Measurements from ENCODE around the gene PIK3CB. TPM values are rescaled to one million over a fixed set of nuclear protein-coding genes. Genes with fewer than 3 reads are reported as not detected.
"Not testable (repeated sequence)": the region's sequence is repeated elsewhere in the genome, so short reads cannot be mapped to it uniquely, and the experiment has no call there.

Gene PIK3CB
- polyA plus RNA-seq, 4 donors: 16.2 to 57.1 (median 19.2) TPM

GRCh38 chr3:138854940-138855339, 20.2 kb upstream of the PIK3CB start:
- Histone ChIP-seq H3K36me3 (ENCODE audit: control insufficient read depth in 3 of 3, insufficient read depth in 2 of 3, low read depth in 1 of 3, low read length in 3 of 3) (no peaks in the 10 kb centered on the region), H3K9me3 (ENCODE audit: control insufficient read depth in 2 of 2, insufficient read depth in 1 of 2, low read depth in 1 of 2, low read length in 1 of 2) (no peaks in the 10 kb centered on the region), H3K27ac (ENCODE audit: low read depth in 1 of 3, low read length in 2 of 3) (peak overlapping the region in 1 of 3 donors; percentile 61), H3K27me3 (ENCODE audit: control insufficient read depth in 3 of 3, insufficient read depth in 3 of 3, low read length in 3 of 3) (no peaks in the 10 kb centered on the region), H3K4me3 (ENCODE audit: low read depth in 1 of 3, low read length in 3 of 3) (no peak overlapping the region), H3K4me1 (ENCODE audit: control insufficient read depth in 3 of 3, insufficient read depth in 2 of 3, low read depth in 1 of 3, low read length in 2 of 3) (peaks cover 0 to 24% (median 0%) of the 10 kb centered on the region in 3 donors)
- no peak for FAIRE-seq
- DNase-seq: no peak
- 90 to 95% (median 93%) methylated on average over 7 of the region's 7 CpGs for WGBS, 3 donors

- H3K36me3 ChIP-seq (ENCODE audit: control insufficient read depth in 3 of 3, insufficient read depth in 2 of 3, low read depth in 1 of 3, low read length in 3 of 3): no peaks in the 10 kb centered on the region
- DNase-seq (peak; percentile 88 to 89), FAIRE-seq (no peak)
- H3K27ac ChIP-seq (ENCODE audit: low read depth in 1 of 3, low read length in 2 of 3): peak overlapping the region in 1 of 3 donors; percentile 86
- H3K4me1 ChIP-seq (ENCODE audit: control insufficient read depth in 3 of 3, insufficient read depth in 2 of 3, low read depth in 1 of 3, low read length in 2 of 3): peaks cover 0 to 28% (median 0%) of the 10 kb centered on the region in 3 donors
- no peaks in the 10 kb centered on the region for H3K27me3 ChIP-seq (ENCODE audit: control insufficient read depth in 3 of 3, insufficient read depth in 3 of 3, low read length in 3 of 3)
- no peak overlapping the region for H3K4me3 ChIP-seq (ENCODE audit: low read depth in 1 of 3, low read length in 3 of 3)
- H3K9me3 ChIP-seq (ENCODE audit: control insufficient read depth in 2 of 2, insufficient read depth in 1 of 2, low read depth in 1 of 2, low read length in 1 of 2): no peaks in the 10 kb centered on the region
- 25 to 62% (median 42%) methylated on average over 3 of the region's 3 CpGs for WGBS, 3 donors
These were observed 19.5 kb upstream of the PIK3CB start for GRCh38 chr3:138854204-138854603.

GRCh38 chr3:138850151-138850550, 15.4 kb upstream of the PIK3CB start:
- Histone ChIP-seq H3K27me3 (ENCODE audit: control insufficient read depth in 3 of 3, insufficient read depth in 3 of 3, low read length in 3 of 3) (no peaks in the 10 kb centered on the region), H3K9me3 (ENCODE audit: control insufficient read depth in 2 of 2, insufficient read depth in 1 of 2, low read depth in 1 of 2, low read length in 1 of 2) (no peaks in the 10 kb centered on the region), H3K4me1 (ENCODE audit: control insufficient read depth in 3 of 3, insufficient read depth in 2 of 3, low read depth in 1 of 3, low read length in 2 of 3) (peaks cover 0 to 22% (median 0%) of the 10 kb centered on the region in 3 donors), H3K27ac (ENCODE audit: low read depth in 1 of 3, low read length in 2 of 3) (peak overlapping the region in 1 of 3 donors; percentile 82), H3K36me3 (ENCODE audit: control insufficient read depth in 3 of 3, insufficient read depth in 2 of 3, low read depth in 1 of 3, low read length in 3 of 3) (no peaks in the 10 kb centered on the region), H3K4me3 (ENCODE audit: low read depth in 1 of 3, low read length in 3 of 3) (no peak overlapping the region)
- 76 to 90% (median 79%) methylated on average over 3 of the region's 3 CpGs for WGBS, 3 donors
- DNase-seq: peak in 1 of 2 donors; percentile 28
- no peak for FAIRE-seq

GRCh38 chr3:138849222-138849940, 14.7 kb upstream of the PIK3CB start:
- H3K9me3 ChIP-seq (ENCODE audit: control insufficient read depth in 2 of 2, insufficient read depth in 1 of 2, low read depth in 1 of 2, low read length in 1 of 2): no peaks in the 10 kb centered on the region
- no peaks in the 10 kb centered on the region for H3K36me3 ChIP-seq (ENCODE audit: control insufficient read depth in 3 of 3, insufficient read depth in 2 of 3, low read depth in 1 of 3, low read length in 3 of 3)
- no peak overlapping the region for H3K4me3 ChIP-seq (ENCODE audit: low read depth in 1 of 3, low read length in 3 of 3)
- 65 to 73% (median 68%) methylated on average over 2 of the region's 2 CpGs for whole genome bisulfite sequencing, 3 donors
- FAIRE-seq (no peak), DNase-seq (peak in 1 of 2 donors; percentile 67)
- no peaks in the 10 kb centered on the region for H3K27me3 ChIP-seq (ENCODE audit: control insufficient read depth in 3 of 3, insufficient read depth in 3 of 3, low read length in 3 of 3)
- H3K27ac ChIP-seq (ENCODE audit: low read depth in 1 of 3, low read length in 2 of 3): peak overlapping the region in 1 of 3 donors; percentile 82
- peaks cover 0 to 15% (median 0%) of the 10 kb centered on the region in 3 donors for H3K4me1 ChIP-seq (ENCODE audit: control insufficient read depth in 3 of 3, insufficient read depth in 2 of 3, low read depth in 1 of 3, low read length in 2 of 3)

- Histone ChIP-seq H3K4me3 (ENCODE audit: low read depth in 1 of 3, low read length in 3 of 3) (no peak overlapping the region), H3K27me3 (ENCODE audit: control insufficient read depth in 3 of 3, insufficient read depth in 3 of 3, low read length in 3 of 3) (no peaks in the 10 kb centered on the region), H3K4me1 (ENCODE audit: control insufficient read depth in 3 of 3, insufficient read depth in 2 of 3, low read depth in 1 of 3, low read length in 2 of 3) (peaks cover 0 to 11% (median 0%) of the 10 kb centered on the region in 3 donors), H3K36me3 (ENCODE audit: control insufficient read depth in 3 of 3, insufficient read depth in 2 of 3, low read depth in 1 of 3, low read length in 3 of 3) (no peaks in the 10 kb centered on the region), H3K27ac (ENCODE audit: low read depth in 1 of 3, low read length in 2 of 3) (peak overlapping the region in 1 of 3 donors; percentile 82), H3K9me3 (ENCODE audit: control insufficient read depth in 2 of 2, insufficient read depth in 1 of 2, low read depth in 1 of 2, low read length in 1 of 2) (no peaks in the 10 kb centered on the region)
- no peak for FAIRE-seq
- no peak for DNase-seq
- WGBS, 3 donors: 92 to 96% (median 93%) methylated on average over 4 of the region's 4 CpGs
These were observed 14.0 kb upstream of the PIK3CB start for GRCh38 chr3:138848696-138849095.

- H3K4me3 ChIP-seq (ENCODE audit: low read depth in 1 of 3, low read length in 3 of 3); DNase-seq; H3K27ac ChIP-seq (ENCODE audit: low read depth in 1 of 3, low read length in 2 of 3); H3K27me3 ChIP-seq (ENCODE audit: control insufficient read depth in 3 of 3, insufficient read depth in 3 of 3, low read length in 3 of 3); H3K9me3 ChIP-seq (ENCODE audit: control insufficient read depth in 2 of 2, insufficient read depth in 1 of 2, low read depth in 1 of 2, low read length in 1 of 2); FAIRE-seq; H3K36me3 ChIP-seq (ENCODE audit: control insufficient read depth in 3 of 3, insufficient read depth in 2 of 3, low read depth in 1 of 3, low read length in 3 of 3); H3K4me1 ChIP-seq (ENCODE audit: control insufficient read depth in 3 of 3, insufficient read depth in 2 of 3, low read depth in 1 of 3, low read length in 2 of 3): not testable (repeated sequence)
- WGBS, 3 donors: 86 to 100% (median 100%) methylated on average over 1 of the region's 1 CpG
These were observed 12.1 kb upstream of the PIK3CB start for GRCh38 chr3:138846824-138847223.

- no peaks in the 10 kb centered on the region for H3K9me3 ChIP-seq (ENCODE audit: control insufficient read depth in 2 of 2, insufficient read depth in 1 of 2, low read depth in 1 of 2, low read length in 1 of 2)
- H3K36me3 ChIP-seq (ENCODE audit: control insufficient read depth in 3 of 3, insufficient read depth in 2 of 3, low read depth in 1 of 3, low read length in 3 of 3): no peaks in the 10 kb centered on the region
- DNase-seq (no peak), FAIRE-seq (no peak)
- no peak overlapping the region for H3K27ac ChIP-seq (ENCODE audit: low read depth in 1 of 3, low read length in 2 of 3)
- H3K27me3 ChIP-seq (ENCODE audit: control insufficient read depth in 3 of 3, insufficient read depth in 3 of 3, low read length in 3 of 3): no peaks in the 10 kb centered on the region
- WGBS, 3 donors: 83 to 93% (median 89%) methylated on average over 10 of the region's 10 CpGs
- no peak overlapping the region for H3K4me3 ChIP-seq (ENCODE audit: low read depth in 1 of 3, low read length in 3 of 3)
- peaks cover 0 to 7% (median 0%) of the 10 kb centered on the region in 3 donors for H3K4me1 ChIP-seq (ENCODE audit: control insufficient read depth in 3 of 3, insufficient read depth in 2 of 3, low read depth in 1 of 3, low read length in 2 of 3)
These were observed 11.6 kb upstream of the PIK3CB start for GRCh38 chr3:138846262-138846791.

GRCh38 chr3:138845771-138846173, 11.0 kb upstream of the PIK3CB start:
- Histone ChIP-seq H3K4me1 (ENCODE audit: control insufficient read depth in 3 of 3, insufficient read depth in 2 of 3, low read depth in 1 of 3, low read length in 2 of 3) (peaks cover 0 to 7% (median 0%) of the 10 kb centered on the region in 3 donors), H3K4me3 (ENCODE audit: low read depth in 1 of 3, low read length in 3 of 3) (no peak overlapping the region), H3K9me3 (ENCODE audit: control insufficient read depth in 2 of 2, insufficient read depth in 1 of 2, low read depth in 1 of 2, low read length in 1 of 2) (no peaks in the 10 kb centered on the region), H3K27ac (ENCODE audit: low read depth in 1 of 3, low read length in 2 of 3) (no peak overlapping the region), H3K27me3 (ENCODE audit: control insufficient read depth in 3 of 3, insufficient read depth in 3 of 3, low read length in 3 of 3) (no peaks in the 10 kb centered on the region), H3K36me3 (ENCODE audit: control insufficient read depth in 3 of 3, insufficient read depth in 2 of 3, low read depth in 1 of 3, low read length in 3 of 3) (no peaks in the 10 kb centered on the region)
- 72 to 85% (median 74%) methylated on average over 6 of the region's 6 CpGs for WGBS, 3 donors
- no peak for FAIRE-seq
- no peak for DNase-seq
